Nephron (organoid): ENCODE measurements around the gene IGF2BP2.

Source experiments
- H3K27ac Mint-ChIP-seq, 3 experiments: 2 replicates each; pipeline ENCODE4 v1.8.0; 2020; ENCODE audit warnings: mixed read lengths in 3 of 3, mild to moderate bottlenecking in 2 of 3, moderate library complexity in 1 of 3
- H3K27me3 Mint-ChIP-seq: 2 replicates; pipeline ENCODE4 v1.8.0; 2021; ENCODE audit warnings: low read depth, mild to moderate bottlenecking, moderate library complexity, mixed read lengths
- H3K36me3 Mint-ChIP-seq: 2 replicates; pipeline ENCODE4 v1.8.0; 2020; ENCODE audit warnings: low read depth, mixed read lengths
- H3K4me1 Mint-ChIP-seq: 2 replicates; pipeline ENCODE4 v1.8.0; 2020; ENCODE audit warnings: mixed read lengths
- H3K4me3 Mint-ChIP-seq, 3 experiments: 2 replicates each; pipeline ENCODE4 v1.8.0; 2020; ENCODE audit warnings: mild to moderate bottlenecking in 3 of 3, mixed read lengths in 3 of 3, moderate library complexity in 2 of 3
- H3K9me3 Mint-ChIP-seq: 2 replicates; pipeline ENCODE4 v1.8.0; 2020; ENCODE audit warnings: mixed read lengths
- CTCF ChIP-seq, 3 experiments: fragments of 200-600 bp; sonication (generic); IDR thresholded peaks; one replicate each; pipeline ENCODE4 v1.5.0; 2021; ENCODE audit warnings: antibody characterized with exemption in 3 of 3; ENCODE audit not compliant: unreplicated experiment in 3 of 3

IGF2BP2 gene

GRCh38 chr3:185687271-185687878 lies 137.5 kb downstream of the IGF2BP2 start:
- H3K4me1 Mint-ChIP-seq: no peaks in the 10 kb centered on the region
- no peak overlapping the region for H3K4me3 Mint-ChIP-seq
- H3K9me3 Mint-ChIP-seq: peaks cover 3% of the 10 kb centered on the region
- no peaks in the 10 kb centered on the region for H3K27me3 Mint-ChIP-seq
- TF ChIP-seq CTCF (IDR thresholded peaks at IDR 0.05; ENCODE audit: unreplicated experiment in 3 of 3): no peak
- peaks cover 81% of the 10 kb centered on the region for H3K36me3 Mint-ChIP-seq
- H3K27ac Mint-ChIP-seq: no peak overlapping the region

- peaks cover under 1% of the 10 kb centered on the region for H3K4me1 Mint-ChIP-seq
- peaks cover 11% of the 10 kb centered on the region for H3K9me3 Mint-ChIP-seq
- no peak for TF ChIP-seq CTCF (IDR thresholded peaks at IDR 0.05; ENCODE audit: unreplicated experiment in 3 of 3)
- peaks cover 93% of the 10 kb centered on the region for H3K36me3 Mint-ChIP-seq
- no peaks in the 10 kb centered on the region for H3K27me3 Mint-ChIP-seq
- H3K4me3 Mint-ChIP-seq: no peak overlapping the region
- H3K27ac Mint-ChIP-seq: no peak overlapping the region
Measured at GRCh38 chr3:185685231-185686035, 139.4 kb downstream of the IGF2BP2 start.

GRCh38 chr3:185680231-185680630 lies 144.6 kb downstream of the IGF2BP2 start:
- peaks cover 13% of the 10 kb centered on the region for H3K9me3 Mint-ChIP-seq
- no peak overlapping the region for H3K4me3 Mint-ChIP-seq
- H3K4me1 Mint-ChIP-seq: peaks cover 6% of the 10 kb centered on the region
- TF ChIP-seq CTCF (IDR thresholded peaks at IDR 0.05; ENCODE audit: unreplicated experiment in 3 of 3): no peak
- no peaks in the 10 kb centered on the region for H3K27me3 Mint-ChIP-seq
- peaks cover 90% of the 10 kb centered on the region for H3K36me3 Mint-ChIP-seq
- peak overlapping the region in 1 of 3 experiments; percentile 28 for H3K27ac Mint-ChIP-seq

- Mint-ChIP-seq H3K27ac (no peak overlapping the region), H3K27me3 (no peaks in the 10 kb centered on the region), H3K4me1 (peaks cover 6% of the 10 kb centered on the region), H3K4me3 (no peak overlapping the region), H3K9me3 (peaks cover 13% of the 10 kb centered on the region), H3K36me3 (peaks cover 89% of the 10 kb centered on the region)
- TF ChIP-seq CTCF (IDR thresholded peaks at IDR 0.05; ENCODE audit: unreplicated experiment in 3 of 3): no peak
Measured at GRCh38 chr3:185678027-185678426, 146.8 kb downstream of the IGF2BP2 start.

- peak; percentile 63 to 65 (median 63) for TF ChIP-seq CTCF (IDR thresholded peaks at IDR 0.05; ENCODE audit: unreplicated experiment in 3 of 3)
- Mint-ChIP-seq H3K27ac (peak overlapping the region in 1 of 3 experiments; percentile 11), H3K9me3 (peaks cover 8% of the 10 kb centered on the region), H3K4me1 (peaks cover 6% of the 10 kb centered on the region), H3K36me3 (peaks cover 89% of the 10 kb centered on the region), H3K4me3 (no peak overlapping the region), H3K27me3 (no peaks in the 10 kb centered on the region)
Measured at GRCh38 chr3:185677146-185677829, 147.6 kb downstream of the IGF2BP2 start.
